ENCODE data around the gene CPAMD8. TPM values are rescaled to one million over a fixed set of nuclear protein-coding genes. Genes with fewer than 3 reads are reported as not detected.

CPAMD8 gene
- total RNA-seq, 2 donors from 2014 or later, result 2.0 to 5.2 TPM

- H3K4me3 ChIP-seq, result no peak overlapping the region
- 32 to 54% methylated on average over 2 of the region's 2 CpGs for WGBS, 2 donors
- no peaks in the 10 kb centered on the region for H3K36me3 ChIP-seq (replicated peaks in 1 of 2; ENCODE audit: insufficient read depth in 1 of 2, low read depth in 2 of 2)
- no peak for DNase-seq
- no peak overlapping the region for H3K27ac ChIP-seq
- H3K27me3 ChIP-seq, result no peaks in the 10 kb centered on the region
- ATAC-seq, result no peak
- H3K4me1 ChIP-seq, result no peaks in the 10 kb centered on the region
- H3K9me3 ChIP-seq, result peaks cover 0 to 3% (median 0%) of the 10 kb centered on the region in 3 donors
- intact Hi-C loops (cut with DNase I), result no loop called here
- TF ChIP-seq POLR2A (IDR thresholded peaks at IDR 0.05) (no peak), CTCF (IDR thresholded peaks at IDR 0.05) (no peak)
Measured at GRCh38 chr19:16936901-16937300, 89.7 kb downstream of the CPAMD8 start.

- intact Hi-C loops (cut with DNase I), result no loop called here
- Histone ChIP-seq H3K27me3 (no peaks in the 10 kb centered on the region), H3K4me1 (no peaks in the 10 kb centered on the region), H3K27ac (no peak overlapping the region), H3K36me3 (replicated peaks in 1 of 2; ENCODE audit: insufficient read depth in 1 of 2, low read depth in 2 of 2) (no peaks in the 10 kb centered on the region), H3K4me3 (no peak overlapping the region), H3K9me3 (peaks cover 0 to 4% (median 0%) of the 10 kb centered on the region in 3 donors)
- TF ChIP-seq CTCF (IDR thresholded peaks at IDR 0.05) (no peak), POLR2A (IDR thresholded peaks at IDR 0.05) (no peak)
- DNase-seq (no peak), ATAC-seq (no peak)
- WGBS, 2 donors, result 76 to 83% methylated on average over 1 of the region's 1 CpG
Measured at GRCh38 chr19:16934489-16934888, 92.1 kb downstream of the CPAMD8 start.

- intact Hi-C loops (cut with DNase I), result no loop called here
- peaks cover 0 to 10% (median 0%) of the 10 kb centered on the region in 3 donors for H3K9me3 ChIP-seq
- 84% methylated on average over 4 of the region's 4 CpGs; no CpG with 5 or more reads in 1 of the 2 donors for WGBS, 2 donors
- ATAC-seq (no peak), DNase-seq (no peak)
- no peaks in the 10 kb centered on the region for H3K4me1 ChIP-seq
- H3K4me3 ChIP-seq, result no peak overlapping the region
- no peak overlapping the region for H3K27ac ChIP-seq
- TF ChIP-seq CTCF (IDR thresholded peaks at IDR 0.05) (no peak), POLR2A (IDR thresholded peaks at IDR 0.05) (no peak)
- no peaks in the 10 kb centered on the region for H3K27me3 ChIP-seq
- H3K36me3 ChIP-seq (replicated peaks in 1 of 2; ENCODE audit: insufficient read depth in 1 of 2, low read depth in 2 of 2), result no peaks in the 10 kb centered on the region
Measured at GRCh38 chr19:16931306-16931705, 95.3 kb downstream of the CPAMD8 start.

GRCh38 chr19:16930753-16931152 lies 95.9 kb downstream of the CPAMD8 start:
- Histone ChIP-seq H3K4me1 (no peaks in the 10 kb centered on the region), H3K36me3 (replicated peaks in 1 of 2; ENCODE audit: insufficient read depth in 1 of 2, low read depth in 2 of 2) (no peaks in the 10 kb centered on the region), H3K27ac (no peak overlapping the region), H3K4me3 (no peak overlapping the region), H3K9me3 (peaks cover 0 to 10% (median 0%) of the 10 kb centered on the region in 3 donors), H3K27me3 (no peaks in the 10 kb centered on the region)
- WGBS, 2 donors, result 65% methylated on average over 5 of the region's 5 CpGs; no CpG with 5 or more reads in 1 of the 2 donors
- DNase-seq, result no peak
- intact Hi-C loops (cut with DNase I), result no loop called here
- TF ChIP-seq POLR2A (IDR thresholded peaks at IDR 0.05) (no peak), CTCF (IDR thresholded peaks at IDR 0.05) (no peak)
- ATAC-seq, result no peak

GRCh38 chr19:16928916-16929315 lies 97.7 kb downstream of the CPAMD8 start:
- Histone ChIP-seq H3K27ac (no peak overlapping the region), H3K36me3 (replicated peaks in 1 of 2; ENCODE audit: insufficient read depth in 1 of 2, low read depth in 2 of 2) (no peaks in the 10 kb centered on the region), H3K4me1 (no peaks in the 10 kb centered on the region), H3K4me3 (no peak overlapping the region), H3K27me3 (no peaks in the 10 kb centered on the region), H3K9me3 (peaks cover 0 to 6% (median 0%) of the 10 kb centered on the region in 3 donors)
- 79 to 82% methylated on average over 6 to 10 of the region's 10 CpGs for WGBS, 2 donors
- TF ChIP-seq POLR2A (IDR thresholded peaks at IDR 0.05) (no peak), CTCF (IDR thresholded peaks at IDR 0.05) (no peak)
- ATAC-seq, result no peak
- intact Hi-C loops (cut with DNase I), result no loop called here
- DNase-seq, result no peak

Measured in body of pancreas (tissue), 4 donors.